Measurements from ENCODE around the gene ZDHHC7. TPM values are rescaled to one million over a fixed set of nuclear protein-coding genes. Genes with fewer than 3 reads are reported as not detected.
A peak's percentile ranks its signal among the peaks of the same experiment; 100 is the strongest.

The ZDHHC7 gene
- total and polyA plus RNA-seq, 9 of the 15 experiments (the other 6 are each of a cell fraction or from before 2014, with no cell fraction given): 1.7 to 49.7 (median 37.4) TPM

GRCh38 chr16:85027349-85027957 lies 16.1 kb upstream of the ZDHHC7 start, which contains the start of gene KIAA0513 (continued):
- peak; percentile 77 for TF ChIP-seq ZNF609 (CRISPR knock-in tag; IDR thresholded peaks at IDR 0.05; ENCODE audit: borderline replicate concordance)
- TF ChIP-seq RFX1 (IDR thresholded peaks at IDR 0.05): no peak
- TF ChIP-seq ZNF384 (IDR thresholded peaks at IDR 0.05; ENCODE audit: low read depth, low read length): no peak
- TF ChIP-seq ERF (CRISPR knock-in tag; IDR thresholded peaks at IDR 0.05): peak; percentile 65; the same call in 1 of the 2 replicates
- TF ChIP-seq TGIF2 (CRISPR knock-in tag; IDR thresholded peaks at IDR 0.05): no peak
- TF ChIP-seq XRCC5 (IDR thresholded peaks at IDR 0.05; ENCODE audit: low read depth, low read length): 0 out of 2 replicates have a peak, but pooled peaks have one; percentile 58
- peak; percentile 93 for TF ChIP-seq ZBTB9 (CRISPR knock-in tag; IDR thresholded peaks at IDR 0.05)
- no peak for TF ChIP-seq GATAD2B (IDR thresholded peaks at IDR 0.05; ENCODE audit: borderline replicate concordance)
- TF ChIP-seq HMG20B (CRISPR knock-in tag; IDR thresholded peaks at IDR 0.05): no peak
- peak; percentile 95 for TF ChIP-seq VEZF1 (CRISPR knock-in tag; IDR thresholded peaks at IDR 0.05)
- TF ChIP-seq PCBP2 (IDR thresholded peaks at IDR 0.05; ENCODE audit: low read depth, low read length, poor library complexity, severe bottlenecking): no peak
- 0 out of 2 replicates have a peak, but pooled peaks have one; percentile 17 for TF ChIP-seq NFATC3 (IDR thresholded peaks at IDR 0.05)
- TF ChIP-seq CBX8 (IDR thresholded peaks at IDR 0.05; ENCODE audit: borderline replicate concordance, extremely low read depth, low read depth, low read length, poor library complexity, severe bottlenecking): no peak
- TF ChIP-seq TAF1 (IDR thresholded peaks at IDR 0.05; ENCODE audit: control insufficient read depth, extremely low read depth, insufficient read depth, low read length, severe bottlenecking): no peak

All from K562 (cell line).